ENCODE measurements around the gene STMN3.

GRCh38 chr20:63641792-63642523, 11.3 kb downstream of the STMN3 start:
- TF ChIP-seq CTCF (IDR thresholded peaks at IDR 0.05) (peak in 3 of 4 experiments; percentile 43 to 66 (median 49)), POLR2A (IDR thresholded peaks at IDR 0.05) (peak in 1 of 2 donors; percentile 25)

Measured in uterus (tissue), 2 donors.